ENCODE results near the gene PCNX2. TPM values are rescaled to one million over a fixed set of nuclear protein-coding genes. Genes with fewer than 3 reads are reported as not detected.

PCNX2 gene
- total RNA-seq, 4 donors from 2014 or later, result 5.0 to 12.5 (median 9.6) TPM

DNA sequence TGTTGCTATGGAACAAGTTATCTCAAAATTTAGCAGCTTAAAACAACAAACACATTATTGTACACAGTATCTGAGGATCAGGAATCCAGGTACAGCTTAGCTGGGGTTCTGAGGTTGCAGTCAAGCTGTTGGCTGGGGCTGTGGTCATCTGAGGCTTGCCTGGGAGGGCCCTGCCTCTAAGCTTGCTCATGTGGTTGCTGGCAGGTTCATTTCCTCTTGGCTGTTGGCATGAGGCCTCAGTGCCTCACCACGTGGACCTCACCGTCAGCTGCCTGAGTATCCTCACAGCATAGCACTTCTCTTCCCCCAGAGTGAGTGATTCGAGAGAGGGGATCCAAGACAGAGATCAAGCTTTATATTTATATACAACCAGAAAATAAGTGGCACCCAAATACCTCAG is 326.6 kb downstream of the PCNX2 start:
- H3K4me3 ChIP-seq (ENCODE audit: low read depth, poor library complexity, severe bottlenecking), result no peak overlapping the region
- intact Hi-C loops (cut with DNase I; ENCODE audit: low total_unique reads), result no loop called here
- TF ChIP-seq POLR2A (IDR thresholded peaks at IDR 0.05), result no peak
- TF ChIP-seq, protein P1, sequence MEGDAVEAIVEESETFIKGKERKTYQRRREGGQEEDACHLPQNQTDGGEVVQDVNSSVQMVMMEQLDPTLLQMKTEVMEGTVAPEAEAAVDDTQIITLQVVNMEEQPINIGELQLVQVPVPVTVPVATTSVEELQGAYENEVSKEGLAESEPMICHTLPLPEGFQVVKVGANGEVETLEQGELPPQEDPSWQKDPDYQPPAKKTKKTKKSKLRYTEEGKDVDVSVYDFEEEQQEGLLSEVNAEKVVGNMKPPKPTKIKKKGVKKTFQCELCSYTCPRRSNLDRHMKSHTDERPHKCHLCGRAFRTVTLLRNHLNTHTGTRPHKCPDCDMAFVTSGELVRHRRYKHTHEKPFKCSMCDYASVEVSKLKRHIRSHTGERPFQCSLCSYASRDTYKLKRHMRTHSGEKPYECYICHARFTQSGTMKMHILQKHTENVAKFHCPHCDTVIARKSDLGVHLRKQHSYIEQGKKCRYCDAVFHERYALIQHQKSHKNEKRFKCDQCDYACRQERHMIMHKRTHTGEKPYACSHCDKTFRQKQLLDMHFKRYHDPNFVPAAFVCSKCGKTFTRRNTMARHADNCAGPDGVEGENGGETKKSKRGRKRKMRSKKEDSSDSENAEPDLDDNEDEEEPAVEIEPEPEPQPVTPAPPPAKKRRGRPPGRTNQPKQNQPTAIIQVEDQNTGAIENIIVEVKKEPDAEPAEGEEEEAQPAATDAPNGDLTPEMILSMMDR (IDR thresholded peaks at IDR 0.05), result no peak
- DNase-seq (ENCODE audit: low spot score in 2 of 2), result no peak
- WGBS, 2 donors, result 36 to 52% methylated on average over 3 of the region's 3 CpGs

DNA sequence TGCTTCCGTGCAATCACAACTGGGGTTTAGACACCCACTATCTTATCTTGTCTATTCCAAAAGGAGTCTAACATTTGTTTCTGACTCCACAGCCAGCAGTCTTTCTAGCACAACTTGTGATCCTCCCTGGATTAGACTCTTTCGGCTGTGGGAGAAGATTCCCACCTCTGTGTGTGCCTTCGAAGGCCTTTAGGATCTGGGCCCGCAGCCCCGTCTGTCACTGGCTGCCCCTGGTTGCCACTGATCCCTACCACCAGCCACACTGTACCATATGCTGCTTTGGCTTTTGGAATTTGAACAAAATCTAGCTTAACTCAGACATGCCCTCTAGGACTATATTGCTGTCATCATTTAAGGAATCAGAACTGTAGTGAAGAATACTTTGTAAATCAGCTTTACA is 327.1 kb downstream of the PCNX2 start:
- 94 to 96% methylated on average over 5 of the region's 5 CpGs for WGBS, 2 donors
- no peak for TF ChIP-seq POLR2A (IDR thresholded peaks at IDR 0.05)
- intact Hi-C loops (cut with DNase I; ENCODE audit: low total_unique reads), result no loop called here
- DNase-seq (ENCODE audit: low spot score in 2 of 2), result no peak
- no peak overlapping the region for H3K4me3 ChIP-seq (ENCODE audit: low read depth, poor library complexity, severe bottlenecking)

DNA sequence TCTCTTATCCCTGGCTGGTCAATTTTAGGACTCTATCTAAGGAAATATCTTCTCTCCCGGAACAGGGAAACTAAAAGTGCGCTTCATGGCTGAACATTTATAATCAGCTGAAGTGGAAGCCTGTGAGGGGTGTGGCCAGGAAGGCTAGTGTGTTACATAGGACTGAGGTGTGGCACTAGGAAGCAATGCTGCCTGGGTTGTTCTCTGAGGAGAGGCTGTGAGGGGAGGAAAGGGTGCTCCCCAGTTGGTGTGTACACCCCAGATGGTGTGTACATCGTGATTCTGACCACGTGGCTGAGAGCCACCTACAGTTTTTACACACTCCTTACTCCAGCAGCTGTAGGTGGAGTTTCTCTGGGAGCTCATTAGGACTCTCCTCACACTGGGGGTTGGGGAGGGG is 328.9 kb downstream of the PCNX2 start:
- intact Hi-C loops (cut with DNase I; ENCODE audit: low total_unique reads), result no loop called here
- WGBS, 2 donors, result 59 to 70% methylated on average over 4 of the region's 4 CpGs
- DNase-seq (ENCODE audit: low spot score in 2 of 2), result no peak
- no peak for TF ChIP-seq POLR2A (IDR thresholded peaks at IDR 0.05)
- TF ChIP-seq, protein P1 (IDR thresholded peaks at IDR 0.05), result no peak
- H3K4me3 ChIP-seq (ENCODE audit: low read depth, poor library complexity, severe bottlenecking), result no peak overlapping the region

DNA sequence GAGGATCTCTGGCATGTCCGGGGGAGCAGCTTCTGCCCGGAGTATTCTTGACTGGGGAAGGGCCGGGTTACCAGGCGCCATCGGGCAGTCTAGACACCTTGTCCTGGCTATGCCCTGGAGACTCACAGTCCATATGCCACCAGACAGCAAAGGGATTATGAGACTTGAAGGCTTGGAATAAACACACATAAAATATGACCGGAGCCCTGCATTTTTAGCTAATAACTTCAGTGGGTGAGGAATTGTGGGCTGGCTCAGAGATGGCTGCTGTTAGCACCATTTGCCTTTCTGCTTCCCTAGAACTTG is 329.7 kb downstream of the PCNX2 start:
- no peak overlapping the region for H3K4me3 ChIP-seq (ENCODE audit: low read depth, poor library complexity, severe bottlenecking)

DNA sequence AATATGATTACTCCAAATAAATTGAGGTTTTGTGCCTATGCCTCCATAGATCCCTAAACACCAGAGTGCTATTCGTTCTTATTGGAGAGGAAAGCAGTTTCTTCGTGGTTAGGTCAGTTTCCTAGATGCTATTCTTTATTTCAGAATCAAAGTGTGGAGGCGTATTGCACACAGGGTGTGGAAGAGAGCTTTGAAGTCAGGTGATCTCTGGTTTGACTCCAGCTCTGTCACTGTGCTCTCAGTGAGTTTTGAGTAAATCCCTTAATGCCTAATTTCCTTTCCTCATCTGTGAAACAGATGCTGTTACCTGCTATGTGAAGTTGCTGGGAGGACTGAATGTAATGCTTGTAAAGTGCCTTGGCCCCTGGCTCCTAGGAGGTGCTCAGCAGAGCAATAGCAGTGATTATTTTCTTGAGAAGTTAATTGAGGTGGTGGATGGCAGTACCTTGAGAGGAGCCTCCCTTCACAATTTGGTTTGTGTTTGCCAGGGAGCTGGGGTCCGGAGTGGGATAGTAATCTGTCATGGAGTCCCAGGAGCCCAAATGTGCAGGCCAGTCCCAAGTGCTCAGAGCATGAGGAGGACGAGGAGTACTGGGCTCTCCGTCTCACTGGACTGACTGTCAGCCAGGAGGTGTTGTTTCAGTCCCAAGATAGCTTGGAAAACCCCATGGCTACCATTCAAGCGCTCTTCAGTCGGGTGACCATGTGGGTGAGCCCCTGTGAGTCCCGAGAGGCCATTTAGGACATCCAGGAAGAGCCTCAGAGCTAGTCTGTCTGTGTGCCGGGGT is 330.2 kb downstream of the PCNX2 start:
- no peak for TF ChIP-seq POLR2A (IDR thresholded peaks at IDR 0.05)
- TF ChIP-seq, protein P1 (IDR thresholded peaks at IDR 0.05), result no peak
- H3K4me3 ChIP-seq (ENCODE audit: low read depth, poor library complexity, severe bottlenecking), result no peak overlapping the region
- intact Hi-C loops (cut with DNase I; ENCODE audit: low total_unique reads), result no loop called here
- WGBS, 2 donors, result 85 to 86% methylated on average over 10 of the region's 10 CpGs
- no peak for DNase-seq (ENCODE audit: low spot score in 2 of 2)

More for the DNA sequence above, 329.7 kb downstream of the PCNX2 start:
- no peak for DNase-seq (ENCODE audit: low spot score in 2 of 2)
- WGBS, 2 donors, result 80 to 86% methylated on average over 6 of the region's 6 CpGs
- intact Hi-C loops (cut with DNase I; ENCODE audit: low total_unique reads), result no loop called here
- TF ChIP-seq, protein P1 (IDR thresholded peaks at IDR 0.05), result no peak
- TF ChIP-seq POLR2A (IDR thresholded peaks at IDR 0.05), result no peak

DNA sequence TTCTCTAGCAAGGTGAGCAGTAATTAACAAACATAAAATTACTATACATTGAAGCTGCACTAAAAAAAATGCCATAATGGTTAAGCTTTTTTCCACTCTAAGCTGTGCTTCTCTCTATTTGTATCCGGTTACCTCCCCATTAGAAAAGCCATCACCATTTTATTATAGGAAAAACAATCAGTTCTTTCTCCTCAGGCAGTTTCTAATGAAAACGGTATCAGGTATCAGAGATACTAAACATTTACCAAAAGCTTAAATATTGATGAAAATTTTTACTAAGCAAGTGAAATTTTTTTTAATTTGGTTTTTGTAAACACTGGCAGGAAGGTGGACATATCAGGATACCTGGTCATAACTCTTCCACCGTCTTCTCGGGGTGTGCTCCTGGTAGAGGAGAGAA is 330.9 kb downstream of the PCNX2 start:
- TF ChIP-seq, protein P1 (IDR thresholded peaks at IDR 0.05), result no peak
- no peak for TF ChIP-seq POLR2A (IDR thresholded peaks at IDR 0.05)
- DNase-seq (ENCODE audit: low spot score in 2 of 2), result no peak
- H3K4me3 ChIP-seq (ENCODE audit: low read depth, poor library complexity, severe bottlenecking), result no peak overlapping the region
- 94 to 95% methylated on average over 4 of the region's 4 CpGs for WGBS, 2 donors
- intact Hi-C loops (cut with DNase I; ENCODE audit: low total_unique reads), result no loop called here

Data from lower leg skin (tissue), 4 donors.